GM21381 (cell line): ENCODE measurements around the gene NOTCH1.
"Not testable (repeated sequence)": the region's sequence is repeated elsewhere in the genome, so short reads cannot be mapped to it uniquely, and the experiment has no call there.

Experiments
- ATAC-seq: cut with Tn5 transposase; IDR thresholded peaks from one replicate; pipeline ENCODE4 v1.9.1; 2021; ENCODE audit warnings: mild to moderate bottlenecking, moderate library complexity; ENCODE audit not compliant: unreplicated experiment

Gene NOTCH1

GRCh38 chr9:136579650-136580219 is 33.9 kb upstream of the NOTCH1 start:
- not testable (repeated sequence) for ATAC-seq

- no peak for ATAC-seq
Observed at GRCh38 chr9:136578915-136579649, 33.2 kb upstream of the NOTCH1 start.

- no peak for ATAC-seq
Observed at GRCh38 chr9:136578626-136578914, 32.7 kb upstream of the NOTCH1 start.

DNA sequence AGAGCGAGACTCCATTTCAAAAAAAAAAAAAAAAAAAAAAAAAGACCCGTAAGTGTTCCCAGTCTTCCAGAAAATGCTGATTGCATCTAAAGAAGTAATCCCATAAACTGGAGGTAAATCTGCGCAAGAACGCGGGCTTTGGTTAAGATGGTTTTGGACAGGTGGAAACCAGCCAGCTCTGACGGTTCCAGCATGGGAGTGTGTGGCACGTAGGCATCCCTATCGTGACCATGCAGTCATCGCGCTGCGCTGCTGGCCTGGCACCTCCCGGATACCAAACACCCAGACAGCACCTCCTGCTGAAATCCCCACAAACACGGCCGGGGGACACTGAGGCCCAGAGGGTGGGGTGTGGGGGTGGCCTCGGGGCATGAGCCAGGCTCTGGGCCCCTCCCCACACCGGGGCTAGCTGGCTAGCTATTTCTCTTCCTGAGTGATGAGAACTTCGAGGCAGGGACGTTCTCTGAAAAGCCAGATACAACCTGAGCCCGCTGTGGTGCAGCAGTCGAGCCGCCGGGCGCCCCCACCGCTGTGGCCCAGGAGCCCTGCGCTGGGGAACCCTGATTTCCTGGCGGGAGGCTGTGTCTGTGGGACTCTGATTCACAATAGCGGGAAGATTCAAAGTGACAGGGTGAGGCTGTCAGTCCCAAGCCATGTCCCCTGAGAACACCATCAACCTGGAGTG is 32.2 kb upstream of the NOTCH1 start:
- ATAC-seq: no peak

- ATAC-seq: no peak
Observed at GRCh38 chr9:136576269-136576626, 30.4 kb upstream of the NOTCH1 start.

DNA sequence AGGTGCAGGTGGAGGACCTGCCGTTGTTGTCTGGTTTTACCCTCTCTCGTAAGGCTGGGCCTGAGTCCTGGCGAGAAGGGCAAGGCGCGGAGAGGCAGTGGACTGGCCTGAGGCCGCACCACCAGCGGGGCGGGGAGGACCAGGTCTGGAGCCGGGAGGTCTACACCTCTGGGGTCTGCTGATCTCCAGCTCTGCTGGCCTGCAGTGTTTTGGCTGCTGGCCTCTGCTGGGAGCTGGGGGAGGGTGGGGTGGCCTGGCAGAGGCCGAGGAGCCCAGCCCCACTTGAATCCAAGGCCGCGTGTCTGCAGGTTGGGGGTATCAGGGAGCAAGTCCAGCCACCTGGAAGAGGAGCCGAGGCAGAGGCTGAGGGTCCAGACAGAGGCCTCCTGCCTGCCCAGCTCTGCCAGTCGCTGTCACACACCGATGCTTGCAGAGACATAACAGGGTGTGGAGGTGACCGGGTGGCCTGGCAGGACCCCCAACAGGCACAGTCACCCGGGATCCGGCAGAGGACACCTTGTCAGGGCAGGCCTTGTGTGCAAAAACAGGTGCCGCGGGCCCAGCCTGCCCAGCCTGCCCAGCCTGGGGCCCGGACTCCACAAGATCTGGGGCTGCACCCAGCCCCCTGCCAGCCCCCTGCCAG is 29.9 kb upstream of the NOTCH1 start:
- ATAC-seq: no peak

GRCh38 chr9:136574606-136575005 is 28.8 kb upstream of the NOTCH1 start:
- not testable (repeated sequence) for ATAC-seq

DNA sequence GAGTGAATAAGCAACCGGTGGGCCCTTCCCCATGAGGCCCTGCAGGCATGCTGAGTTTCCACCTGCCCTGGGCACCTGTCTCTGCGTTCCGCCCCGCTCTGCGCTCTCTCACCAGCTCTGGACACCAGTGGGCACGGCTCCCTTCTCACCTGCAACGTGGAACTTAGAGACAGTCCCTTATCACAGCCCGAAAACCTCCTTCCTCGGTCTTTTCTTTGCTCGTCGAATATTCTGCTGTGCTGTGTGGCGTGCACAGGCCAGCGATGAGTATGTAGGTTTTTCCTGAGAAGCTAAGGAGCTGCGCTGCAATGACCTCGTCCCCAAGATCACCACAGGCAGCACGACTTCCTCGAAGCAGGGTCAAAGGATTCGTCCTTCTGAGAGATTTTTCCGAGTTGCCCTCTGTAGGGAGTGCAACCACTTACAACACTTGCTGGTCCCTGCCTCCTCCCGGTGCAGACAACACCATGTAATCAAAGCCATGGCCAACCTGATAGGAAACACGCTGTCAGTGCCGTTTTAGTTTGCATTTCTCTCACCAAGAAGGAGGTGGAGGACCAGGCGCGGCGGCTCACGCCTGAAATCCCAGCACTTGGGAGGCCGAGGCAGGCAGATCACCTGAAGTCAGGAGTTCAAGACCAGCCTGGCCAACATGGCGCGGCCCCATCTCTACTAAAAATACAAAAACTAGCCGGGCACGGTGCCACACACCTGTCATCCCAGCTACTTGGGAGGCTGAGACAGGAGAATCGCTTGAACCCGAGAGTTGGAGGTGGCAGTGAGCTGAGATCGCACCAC is 27.2 kb upstream of the NOTCH1 start:
- no peak for ATAC-seq

DNA sequence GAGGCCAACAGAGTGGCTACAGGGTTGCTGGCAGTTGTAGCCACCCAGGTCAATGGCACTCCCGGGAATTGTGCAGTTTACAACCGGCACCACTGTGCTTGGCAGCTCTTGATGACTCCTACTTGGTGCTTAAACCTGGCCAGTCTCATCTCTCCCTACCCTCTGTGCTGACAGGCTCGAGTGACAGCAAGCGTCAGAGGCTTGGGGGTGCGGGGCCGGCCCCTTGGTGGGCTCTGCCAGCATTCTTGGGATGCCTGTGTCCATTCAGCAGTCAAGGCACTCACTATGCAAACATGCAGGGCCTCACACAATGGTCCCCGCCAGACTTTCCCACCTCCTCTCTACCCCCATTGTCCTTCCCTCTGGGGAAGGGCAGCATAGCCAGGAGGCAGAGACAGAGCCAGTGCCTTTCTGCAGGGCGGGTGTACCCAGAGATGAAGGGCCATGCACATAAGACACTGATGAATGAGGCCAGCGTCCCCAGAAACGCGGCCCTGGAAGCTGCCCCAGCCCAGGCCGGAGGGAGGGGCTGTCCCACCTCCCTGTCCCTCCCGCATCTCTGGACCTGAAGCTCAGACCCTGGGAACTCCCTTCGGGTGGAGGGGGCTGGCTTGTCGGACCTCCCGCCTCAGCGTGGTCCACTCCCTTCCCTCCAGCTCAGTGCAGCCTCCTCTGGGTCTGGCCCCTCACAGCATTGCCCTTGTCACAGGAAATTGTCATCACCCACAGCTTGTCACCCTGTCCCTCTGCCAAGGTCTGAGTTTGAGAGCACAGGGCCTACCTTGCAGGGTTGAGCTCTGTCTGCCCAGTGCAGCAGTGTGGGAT is 26.4 kb upstream of the NOTCH1 start:
- no peak for ATAC-seq

- ATAC-seq: no peak
Observed at GRCh38 chr9:136571531-136571930, 25.7 kb upstream of the NOTCH1 start.

DNA sequence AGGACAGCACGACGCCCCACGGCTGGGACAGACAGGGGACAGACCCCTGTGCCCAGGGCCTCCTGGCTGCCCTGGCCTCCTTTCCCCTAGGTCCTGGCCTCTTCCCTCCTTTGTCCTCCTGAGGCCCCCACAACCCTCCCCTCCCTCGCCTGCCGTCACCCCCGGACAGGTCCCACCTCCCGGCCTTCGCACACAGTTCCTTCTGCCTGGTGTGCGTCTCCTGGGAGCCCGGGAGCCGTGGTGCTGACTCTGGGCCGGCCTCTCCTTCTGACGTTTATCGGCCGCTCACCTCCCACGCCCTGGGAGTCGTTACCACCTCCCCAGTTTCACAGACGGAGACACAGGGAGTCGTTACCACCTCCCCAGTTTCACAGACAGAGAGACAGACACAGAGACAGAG is 25.1 kb upstream of the NOTCH1 start:
- no peak for ATAC-seq

GRCh38 chr9:136570191-136570845 is 24.5 kb upstream of the NOTCH1 start:
- no peak for ATAC-seq

- no peak for ATAC-seq
Observed at GRCh38 chr9:136569526-136570148, 23.8 kb upstream of the NOTCH1 start.

DNA sequence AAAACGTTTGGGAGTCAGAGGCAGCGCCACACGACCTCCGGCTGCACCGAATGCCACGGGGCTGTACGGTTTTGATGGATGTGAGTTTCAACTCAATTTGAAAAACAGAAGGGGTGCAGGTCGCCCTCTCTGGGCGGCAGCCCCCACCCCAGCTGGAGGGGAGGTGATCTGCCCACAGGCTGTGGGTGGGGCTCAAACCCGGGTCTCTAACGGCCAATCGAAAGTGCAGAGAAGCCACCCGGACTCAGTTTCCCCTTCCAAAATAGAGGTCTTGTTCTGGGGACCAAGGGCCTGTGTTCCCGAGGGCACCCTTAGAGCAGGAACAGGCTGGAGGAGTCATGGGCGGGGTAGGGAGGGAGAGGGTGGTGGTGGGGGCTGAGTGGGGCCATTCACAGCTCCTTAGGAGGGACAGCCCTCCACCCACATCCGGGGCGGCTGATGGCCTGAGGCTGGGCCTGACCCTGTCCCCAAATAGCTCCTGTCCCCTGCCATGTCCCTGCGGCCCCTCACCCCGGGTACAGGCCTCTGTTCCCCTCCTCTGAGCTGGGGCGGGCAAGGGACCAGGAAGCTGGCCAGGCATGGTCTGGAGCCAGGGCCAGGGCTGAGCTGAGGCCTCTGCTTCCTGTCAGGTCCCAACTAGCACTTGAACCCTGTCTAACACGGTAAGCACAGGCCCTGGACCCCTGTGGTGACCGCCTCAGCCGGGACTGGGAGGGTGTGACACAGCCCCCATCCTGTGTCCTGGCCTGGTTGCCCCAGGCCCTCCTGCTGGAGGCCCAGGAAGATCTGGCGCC is 22.6 kb upstream of the NOTCH1 start:
- ATAC-seq: no peak

DNA sequence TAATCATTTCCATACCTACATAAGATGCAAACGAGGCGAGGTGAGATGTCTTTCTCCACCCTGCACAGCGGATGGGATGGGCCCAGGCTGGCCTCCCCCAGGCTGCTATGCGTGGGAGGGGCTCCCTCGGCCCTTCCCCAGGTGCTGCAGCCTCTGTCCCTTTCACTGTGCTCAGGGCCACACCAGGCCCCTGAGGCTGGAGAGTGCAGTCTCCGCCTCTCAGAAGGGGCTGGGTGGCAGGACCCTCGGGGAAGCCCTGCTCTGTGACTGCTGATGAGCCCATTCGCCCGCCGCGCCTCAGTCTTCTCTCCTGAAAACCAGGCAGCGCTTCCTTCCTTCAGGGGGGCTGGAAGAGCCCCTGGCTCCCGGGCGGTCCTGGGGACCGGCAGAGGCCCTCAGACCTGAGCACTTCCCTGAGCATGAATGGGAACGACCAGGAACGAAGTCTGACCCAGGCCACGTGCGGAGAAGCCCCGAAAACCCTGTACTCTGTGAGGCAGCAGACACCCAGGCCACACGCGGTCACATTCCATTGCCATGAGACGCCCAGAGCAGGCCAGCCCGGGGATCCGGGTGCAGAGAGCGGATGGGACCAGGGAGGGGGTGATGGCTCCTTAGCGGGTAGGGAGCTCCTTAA is 21.9 kb upstream of the NOTCH1 start:
- no peak for ATAC-seq

- ATAC-seq: no peak
Observed at GRCh38 chr9:136566901-136567300, 21.1 kb upstream of the NOTCH1 start.

DNA sequence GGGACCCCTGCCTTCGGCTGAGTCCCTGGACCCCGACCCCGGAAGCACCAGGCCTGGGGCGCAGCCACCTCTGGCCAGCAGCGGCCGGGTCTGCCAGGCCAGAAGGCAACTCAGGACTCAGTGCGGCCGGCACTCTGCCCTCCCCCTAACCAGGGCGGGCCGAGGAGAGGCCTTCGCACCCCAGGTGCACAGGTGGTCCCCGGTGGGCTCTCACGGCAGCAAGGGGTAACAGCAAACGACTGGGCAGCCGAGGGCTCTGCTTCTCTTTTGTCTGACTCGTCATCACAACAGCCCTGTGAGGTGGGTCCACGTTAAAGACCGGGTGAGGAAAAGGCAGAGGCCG is 20.7 kb upstream of the NOTCH1 start:
- ATAC-seq: no peak
